Subcutaneous adipose tissue (tissue), 4 donors: Measurements from ENCODE around the gene PPP1R7. TPM values are rescaled to one million over a fixed set of nuclear protein-coding genes. Genes with fewer than 3 reads are reported as not detected.

ENCODE experiments used
- total RNA-seq, 4 donors: library from RNA; depleted of rRNA; stranded (reverse); fragments of >200 nt; gene quantifications; one replicate each; pipeline ENCODE4 v1.1.0, GENCODE V29; 2016
- TF ChIP-seq, protein P1 (sequence below): fragments of 450-650 bp; IDR thresholded peaks from one replicate; pipeline ENCODE4 v1.5.1; 2016; ENCODE audit warnings: low read depth, mild to moderate bottlenecking, control low read depth, antibody characterized with exemption, moderate library complexity

The PPP1R7 gene
- total RNA-seq, 4 donors from 2014 or later, result 38.8 to 48.1 (median 40.3) TPM

DNA sequence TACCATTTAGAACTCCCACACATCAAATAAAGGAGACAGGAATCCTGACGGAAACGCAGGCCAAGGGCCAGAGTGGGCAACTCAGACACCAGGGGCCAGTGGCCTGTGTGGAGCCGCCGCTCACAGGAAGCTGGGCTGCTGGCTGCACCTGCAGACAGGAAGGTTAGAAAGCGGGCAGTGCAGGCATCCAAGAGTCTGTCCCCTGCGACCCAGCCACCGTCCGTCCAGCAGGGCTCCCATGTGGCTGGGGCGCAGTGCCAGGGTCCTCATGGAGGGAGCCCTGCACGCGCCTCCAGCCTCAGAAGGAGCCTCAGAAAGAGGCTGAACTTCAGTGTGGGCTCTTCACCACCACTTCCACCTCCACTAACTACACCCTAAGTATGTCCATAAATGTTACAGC, 35.7 kb downstream of the PPP1R7 start:
- TF ChIP-seq, protein P1, sequence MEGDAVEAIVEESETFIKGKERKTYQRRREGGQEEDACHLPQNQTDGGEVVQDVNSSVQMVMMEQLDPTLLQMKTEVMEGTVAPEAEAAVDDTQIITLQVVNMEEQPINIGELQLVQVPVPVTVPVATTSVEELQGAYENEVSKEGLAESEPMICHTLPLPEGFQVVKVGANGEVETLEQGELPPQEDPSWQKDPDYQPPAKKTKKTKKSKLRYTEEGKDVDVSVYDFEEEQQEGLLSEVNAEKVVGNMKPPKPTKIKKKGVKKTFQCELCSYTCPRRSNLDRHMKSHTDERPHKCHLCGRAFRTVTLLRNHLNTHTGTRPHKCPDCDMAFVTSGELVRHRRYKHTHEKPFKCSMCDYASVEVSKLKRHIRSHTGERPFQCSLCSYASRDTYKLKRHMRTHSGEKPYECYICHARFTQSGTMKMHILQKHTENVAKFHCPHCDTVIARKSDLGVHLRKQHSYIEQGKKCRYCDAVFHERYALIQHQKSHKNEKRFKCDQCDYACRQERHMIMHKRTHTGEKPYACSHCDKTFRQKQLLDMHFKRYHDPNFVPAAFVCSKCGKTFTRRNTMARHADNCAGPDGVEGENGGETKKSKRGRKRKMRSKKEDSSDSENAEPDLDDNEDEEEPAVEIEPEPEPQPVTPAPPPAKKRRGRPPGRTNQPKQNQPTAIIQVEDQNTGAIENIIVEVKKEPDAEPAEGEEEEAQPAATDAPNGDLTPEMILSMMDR, result no peak

DNA sequence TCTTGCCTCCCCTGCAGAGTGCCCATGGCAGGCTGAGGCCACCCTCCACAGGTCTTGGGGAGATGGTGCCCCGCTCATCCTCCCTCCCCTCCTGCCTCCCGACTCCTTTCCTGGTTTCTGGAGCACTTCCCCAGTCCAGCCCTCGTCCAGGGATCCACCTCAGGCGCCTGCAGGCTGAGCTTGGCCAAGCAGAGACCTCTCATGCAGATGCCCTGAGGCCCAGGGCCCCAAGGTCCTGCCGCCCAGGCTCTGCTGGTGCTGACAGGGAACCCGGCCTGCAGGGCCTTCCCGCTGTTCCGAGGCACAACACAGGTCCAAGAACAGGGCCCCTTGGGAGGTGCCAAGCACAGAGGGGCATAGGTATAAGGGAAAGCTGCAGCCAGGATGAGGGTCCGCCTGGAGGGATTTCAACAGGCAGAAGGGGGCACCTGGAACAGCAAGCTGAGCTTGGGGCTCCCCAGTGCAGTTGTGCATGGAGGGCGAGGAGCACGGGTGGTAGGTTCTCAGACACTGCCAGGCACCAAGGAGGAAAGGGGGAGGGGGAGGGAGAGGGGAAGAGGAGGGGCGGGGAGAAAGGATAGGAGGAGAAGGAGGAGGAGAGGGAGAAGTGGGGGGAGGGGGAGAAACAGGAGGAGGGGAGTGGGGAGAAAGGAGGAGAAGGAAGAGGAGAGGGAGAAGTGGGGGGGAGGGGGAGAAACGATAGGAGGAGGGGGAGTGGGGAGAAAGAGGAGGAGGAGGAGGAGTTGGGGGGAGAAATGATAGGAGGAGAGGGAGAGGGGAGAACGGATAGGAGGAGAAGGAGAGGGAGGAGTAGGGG, 37.0 kb downstream of the PPP1R7 start:
- TF ChIP-seq, protein P1, result no peak

DNA sequence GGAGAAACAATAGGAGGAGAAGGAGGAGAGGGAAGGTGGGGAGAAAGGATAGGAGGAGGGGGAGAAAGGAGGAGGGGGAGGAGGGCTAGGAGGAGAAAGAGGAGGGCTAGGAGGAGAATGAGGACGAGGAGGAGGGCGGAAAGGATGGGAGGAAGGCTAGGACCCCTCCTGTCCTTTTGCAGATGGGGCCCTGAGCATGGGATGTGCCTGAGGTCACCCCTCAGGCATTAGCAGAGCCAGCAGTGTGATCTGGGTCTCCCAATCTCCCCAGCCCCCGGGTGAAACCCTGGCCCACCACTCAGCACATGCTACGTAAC, 37.6 kb downstream of the PPP1R7 start:
- TF ChIP-seq, protein P1, result no peak

DNA sequence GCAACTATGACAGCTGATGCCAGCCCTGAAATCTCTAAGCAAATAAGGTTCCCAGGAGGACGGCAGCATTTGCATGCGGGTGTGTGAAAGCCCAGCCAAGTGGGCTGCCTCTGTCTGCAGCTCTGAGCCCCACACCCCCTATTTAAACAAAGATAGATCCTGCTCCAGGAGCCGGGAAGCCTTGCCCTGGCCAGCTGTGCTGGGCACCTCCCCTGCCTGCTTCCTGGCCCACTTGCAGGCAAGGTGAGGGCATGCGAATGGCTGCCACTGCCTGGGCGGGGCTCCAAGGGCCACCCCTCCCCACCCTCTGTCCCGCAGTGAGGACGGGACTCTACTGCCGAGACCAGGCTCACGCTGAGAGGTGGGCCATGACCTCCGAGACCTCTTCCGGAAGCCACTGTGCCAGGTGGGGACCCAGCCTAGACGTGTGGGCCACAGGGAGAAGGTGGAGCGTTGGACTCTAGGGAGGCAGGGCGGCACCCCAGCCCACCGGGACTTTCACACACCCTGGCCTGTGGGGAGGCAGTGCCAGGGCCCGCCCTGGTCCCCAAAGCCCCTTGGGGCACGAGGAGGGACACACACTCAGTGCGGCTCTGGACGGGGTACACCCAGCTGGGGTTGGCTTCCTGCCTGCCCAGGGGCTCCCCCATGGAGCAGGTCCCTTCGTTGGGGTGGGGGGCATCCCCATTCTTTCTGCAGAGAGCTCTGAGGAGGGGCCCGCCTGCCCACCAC, 38.3 kb downstream of the PPP1R7 start, which contains the start of gene ANO7:
Gene ANO7 (plus strand): TSS at position 317 of the 732 bp plus-strand sequence. CDS start 1,387 bp downstream, outside the sequence.
- TF ChIP-seq, protein P1, result no peak

DNA sequence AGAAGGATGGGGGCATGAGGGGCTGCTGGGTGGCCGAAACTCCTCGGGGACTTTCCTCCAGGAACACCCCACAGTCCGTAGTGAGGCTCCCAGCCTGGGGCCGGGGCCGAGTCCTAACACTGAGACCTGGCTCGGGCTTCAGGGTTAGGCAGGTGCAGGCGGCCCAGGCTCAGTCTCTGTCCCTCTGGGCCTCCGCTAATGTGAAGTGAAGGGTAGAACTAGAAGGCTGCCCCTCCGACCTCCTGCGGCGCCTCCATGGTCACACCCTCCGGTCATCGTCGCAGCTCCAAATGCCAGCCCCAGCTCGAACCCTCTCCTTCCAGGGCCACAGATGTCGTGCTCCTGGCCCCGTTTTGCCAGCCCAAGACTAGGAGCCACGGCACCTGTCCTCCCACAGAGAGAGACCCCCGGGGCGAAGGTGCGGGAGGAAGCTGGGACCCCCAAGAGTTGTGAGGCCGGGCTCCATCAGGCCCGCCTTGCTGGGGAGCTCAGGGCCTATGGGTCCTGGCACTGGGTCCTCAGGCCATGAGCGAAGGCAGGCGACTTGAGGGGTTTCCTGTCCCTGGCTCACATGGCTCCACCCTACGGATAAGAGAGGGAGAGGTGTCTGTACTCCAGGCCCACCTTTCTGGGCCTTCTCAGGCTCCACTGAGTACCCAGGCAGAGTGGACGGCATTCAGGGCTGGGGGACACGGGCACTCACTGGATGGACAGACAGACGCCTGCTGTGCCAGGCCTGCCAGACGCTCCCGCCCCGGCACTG, 39.0 kb downstream of the PPP1R7 start:
- TF ChIP-seq, protein P1, result no peak

DNA sequence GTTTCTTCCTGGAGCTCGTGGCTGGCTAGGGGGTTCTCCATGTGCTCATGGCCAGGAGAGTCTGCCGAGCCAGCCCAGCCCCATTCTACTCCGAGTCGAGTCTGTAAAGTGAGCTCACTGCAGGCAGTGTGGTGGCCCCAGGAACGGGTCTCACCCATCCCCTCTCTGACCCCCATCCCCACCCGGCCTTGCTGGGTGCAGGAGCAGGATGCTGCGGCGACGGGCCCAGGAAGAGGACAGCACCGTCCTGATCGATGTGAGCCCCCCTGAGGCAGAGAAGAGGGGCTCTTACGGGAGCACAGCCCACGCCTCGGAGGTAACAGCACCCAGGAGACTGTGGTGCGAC, 39.6 kb downstream of the PPP1R7 start:
- TF ChIP-seq, protein P1, result no peak
